ENCODE measurements around the gene HIP1R. TPM values are rescaled to one million over a fixed set of nuclear protein-coding genes. Genes with fewer than 3 reads are reported as not detected.

The HIP1R gene, protein sequence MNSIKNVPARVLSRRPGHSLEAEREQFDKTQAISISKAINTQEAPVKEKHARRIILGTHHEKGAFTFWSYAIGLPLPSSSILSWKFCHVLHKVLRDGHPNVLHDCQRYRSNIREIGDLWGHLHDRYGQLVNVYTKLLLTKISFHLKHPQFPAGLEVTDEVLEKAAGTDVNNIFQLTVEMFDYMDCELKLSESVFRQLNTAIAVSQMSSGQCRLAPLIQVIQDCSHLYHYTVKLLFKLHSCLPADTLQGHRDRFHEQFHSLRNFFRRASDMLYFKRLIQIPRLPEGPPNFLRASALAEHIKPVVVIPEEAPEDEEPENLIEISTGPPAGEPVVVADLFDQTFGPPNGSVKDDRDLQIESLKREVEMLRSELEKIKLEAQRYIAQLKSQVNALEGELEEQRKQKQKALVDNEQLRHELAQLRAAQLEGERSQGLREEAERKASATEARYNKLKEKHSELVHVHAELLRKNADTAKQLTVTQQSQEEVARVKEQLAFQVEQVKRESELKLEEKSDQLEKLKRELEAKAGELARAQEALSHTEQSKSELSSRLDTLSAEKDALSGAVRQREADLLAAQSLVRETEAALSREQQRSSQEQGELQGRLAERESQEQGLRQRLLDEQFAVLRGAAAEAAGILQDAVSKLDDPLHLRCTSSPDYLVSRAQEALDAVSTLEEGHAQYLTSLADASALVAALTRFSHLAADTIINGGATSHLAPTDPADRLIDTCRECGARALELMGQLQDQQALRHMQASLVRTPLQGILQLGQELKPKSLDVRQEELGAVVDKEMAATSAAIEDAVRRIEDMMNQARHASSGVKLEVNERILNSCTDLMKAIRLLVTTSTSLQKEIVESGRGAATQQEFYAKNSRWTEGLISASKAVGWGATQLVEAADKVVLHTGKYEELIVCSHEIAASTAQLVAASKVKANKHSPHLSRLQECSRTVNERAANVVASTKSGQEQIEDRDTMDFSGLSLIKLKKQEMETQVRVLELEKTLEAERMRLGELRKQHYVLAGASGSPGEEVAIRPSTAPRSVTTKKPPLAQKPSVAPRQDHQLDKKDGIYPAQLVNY
- total RNA-seq, result 23.9 and 24.0 TPM in 2 replicates

DNA sequence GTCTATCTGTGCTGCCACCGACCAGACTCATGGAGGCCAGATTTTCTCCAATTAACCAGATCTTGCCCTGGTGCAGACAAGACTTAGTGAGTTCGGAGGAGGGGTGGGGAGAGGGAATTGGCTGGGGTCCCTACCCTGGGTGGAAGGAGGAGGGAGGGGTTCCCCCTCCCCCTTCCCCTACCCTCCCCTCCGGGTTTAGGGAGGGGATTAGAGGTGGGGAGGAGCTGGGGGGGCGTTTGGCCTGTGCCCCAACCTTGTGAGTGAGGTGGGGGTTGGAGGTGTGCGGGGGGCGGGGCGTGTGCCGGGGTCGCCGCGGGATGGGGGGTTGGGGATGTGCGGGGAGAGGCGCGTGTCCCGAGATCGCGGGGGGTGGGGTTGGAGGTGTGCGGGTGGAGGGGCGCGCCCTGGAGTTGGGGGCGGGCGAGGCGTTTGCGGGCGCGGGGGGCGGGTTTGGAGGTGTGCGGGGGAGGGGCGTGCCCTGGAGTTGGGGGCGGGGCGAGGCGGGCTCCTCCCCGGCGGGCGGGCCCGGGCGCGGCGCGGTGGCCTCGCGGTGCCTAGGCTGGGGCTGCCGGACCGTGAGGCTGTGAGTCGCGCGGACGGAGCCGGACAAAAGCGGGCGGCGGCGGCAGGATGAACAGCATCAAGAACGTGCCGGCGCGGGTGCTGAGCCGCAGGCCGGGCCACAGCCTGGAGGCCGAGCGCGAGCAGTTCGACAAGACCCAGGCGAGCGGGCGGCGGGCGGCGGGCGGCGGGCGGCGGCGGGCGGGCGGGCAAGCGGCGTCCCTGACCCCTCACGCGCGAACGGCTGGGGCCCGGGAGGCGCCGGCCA lies at the start of gene HIP1R:
TSS of gene HIP1R (plus strand) at position 537 of the 829 bp plus-strand sequence. CDS start at position 631, 94 bp downstream.

DNA sequence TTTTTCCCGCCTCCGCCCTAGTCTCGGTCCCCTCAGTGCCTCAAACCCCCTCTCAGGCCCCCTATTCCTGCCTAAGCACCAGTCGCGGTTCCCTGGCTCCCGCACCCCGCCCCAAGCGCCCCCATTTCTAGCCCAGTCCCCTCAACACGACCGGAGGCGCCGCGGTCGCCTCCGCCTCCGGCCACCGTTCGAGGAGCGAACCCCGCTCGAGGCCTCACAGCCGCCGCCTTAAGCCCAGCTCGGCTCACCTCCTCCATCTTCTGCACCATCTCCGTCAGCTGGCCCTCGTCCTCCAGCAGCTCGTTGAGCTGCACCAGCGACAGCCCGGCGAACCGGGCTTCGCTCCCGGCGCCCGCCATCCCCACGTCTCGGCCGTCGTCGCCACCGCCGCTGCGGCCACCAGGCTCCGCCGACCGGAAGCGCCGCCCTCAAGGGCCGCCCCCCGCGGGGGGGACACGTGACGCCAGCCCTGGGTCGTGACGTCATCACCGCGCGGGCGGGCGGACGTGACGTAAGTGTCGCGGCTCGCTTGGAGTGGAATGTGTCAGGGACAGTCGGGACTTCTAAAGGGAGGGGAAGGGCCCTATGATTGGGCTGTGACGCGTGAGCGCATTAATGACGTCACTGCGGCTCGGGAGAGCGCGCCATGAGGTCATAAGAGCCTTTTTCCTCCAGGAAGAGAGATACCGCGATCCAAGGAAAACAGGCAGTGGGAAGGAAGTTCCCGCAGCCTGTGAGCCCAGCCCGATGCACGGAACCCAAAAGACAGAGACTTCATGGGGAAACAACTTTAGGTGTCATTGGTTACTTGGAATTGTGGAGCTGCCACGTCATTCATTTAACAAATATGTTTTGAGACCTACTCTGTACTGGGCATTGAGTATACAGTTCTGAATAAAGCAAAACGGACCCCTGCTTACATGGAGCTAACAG lies 60.7 kb downstream of the HIP1R start, which contains the start of gene VPS37B:
TSS of gene VPS37B (minus strand) at position 421 of the 933 bp plus-strand sequence. CDS start at position 359, 62 bp downstream.

Other genes with a start within 250 kb of the HIP1R start
- not detected in 2 replicates for gene HCAR2, start 132.1 kb upstream of the HIP1R start, total RNA-seq
- gene HCAR3, start 118.6 kb upstream of the HIP1R start, total RNA-seq, result not detected in 2 replicates
- gene HCAR1, start 104.6 kb upstream of the HIP1R start, total RNA-seq, result under 0.01 TPM in 2 replicates
- 29.4 and 36.9 TPM in 2 replicates for gene DENR, start 82.6 kb upstream of the HIP1R start, total RNA-seq
- gene CCDC62, start 60.9 kb upstream of the HIP1R start, total RNA-seq, result 0.33 and 0.43 TPM in 2 replicates
- gene VPS37B, start 60.7 kb downstream of the HIP1R start, total RNA-seq, result 11.4 and 11.6 TPM in 2 replicates
- gene ABCB9, start 131.0 kb downstream of the HIP1R start, total RNA-seq, result 3.3 and 4.1 TPM in 2 replicates
- gene OGFOD2, start 139.8 kb downstream of the HIP1R start, total RNA-seq, result 7.2 and 8.3 TPM in 2 replicates
- gene ARL6IP4, start 145.2 kb downstream of the HIP1R start, total RNA-seq, result 150 and 170 TPM in 2 replicates

Measured in dermis lymphatic vessel endothelial cell (primary cell).